ENCODE results near the gene ALOX12. TPM values are rescaled to one million over a fixed set of nuclear protein-coding genes. Genes with fewer than 3 reads are reported as not detected.
"Not testable (repeated sequence)": the region's sequence is repeated elsewhere in the genome, so short reads cannot be mapped to it uniquely, and the experiment has no call there.

The ALOX12 gene
- total and polyA plus RNA-seq, 5 donors, result 0.09 to 0.18 TPM; not detected in 3

DNA sequence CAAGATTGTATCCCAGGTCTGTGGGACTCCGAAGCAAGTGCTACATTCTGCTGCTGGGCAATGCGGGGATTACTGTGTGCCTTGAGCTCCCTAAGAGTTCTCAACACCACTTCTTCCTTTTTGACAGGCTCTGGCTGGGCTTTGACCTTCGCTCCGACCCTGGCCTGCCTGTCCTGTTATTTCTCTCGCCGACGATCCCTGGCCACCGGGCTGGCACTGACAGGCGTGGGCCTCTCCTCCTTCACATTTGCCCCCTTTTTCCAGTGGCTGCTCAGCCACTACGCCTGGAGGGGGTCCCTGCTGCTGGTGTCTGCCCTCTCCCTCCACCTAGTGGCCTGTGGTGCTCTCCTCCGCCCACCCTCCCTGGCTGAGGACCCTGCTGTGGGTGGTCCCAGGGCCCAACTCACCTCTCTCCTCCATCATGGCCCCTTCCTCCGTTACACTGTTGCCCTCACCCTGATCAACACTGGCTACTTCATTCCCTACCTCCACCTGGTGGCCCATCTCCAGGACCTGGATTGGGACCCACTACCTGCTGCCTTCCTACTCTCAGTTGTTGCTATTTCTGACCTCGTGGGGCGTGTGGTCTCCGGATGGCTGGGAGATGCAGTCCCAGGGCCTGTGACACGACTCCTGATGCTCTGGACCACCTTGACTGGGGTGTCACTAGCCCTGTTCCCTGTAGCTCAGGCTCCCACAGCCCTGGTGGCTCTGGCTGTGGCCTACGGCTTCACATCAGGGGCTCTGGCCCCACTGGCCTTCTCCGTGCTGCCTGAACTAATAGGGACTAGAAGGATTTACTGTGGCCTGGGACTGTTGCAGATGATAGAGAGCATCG is 42.4 kb downstream of the ALOX12 start:
- H3K27ac ChIP-seq (ENCODE audit: low read length), result no peak overlapping the region
- H3K4me3 ChIP-seq (ENCODE audit: low read length), result no peak overlapping the region
- DNase-seq, result no peak
- peaks cover 9% of the 10 kb centered on the region for H3K4me1 ChIP-seq (ENCODE audit: control insufficient read depth, insufficient read depth, low read length)
- H3K27me3 ChIP-seq (ENCODE audit: control insufficient read depth, insufficient read depth), result no peaks in the 10 kb centered on the region
- WGBS, result 79% methylated on average over 19 of the region's 19 CpGs
- intact Hi-C loops (cut with DNase I), result no loop called here
- ATAC-seq, result no peak
- H3K9me3 ChIP-seq (ENCODE audit: control insufficient read depth, low read length), result no peaks in the 10 kb centered on the region

DNA sequence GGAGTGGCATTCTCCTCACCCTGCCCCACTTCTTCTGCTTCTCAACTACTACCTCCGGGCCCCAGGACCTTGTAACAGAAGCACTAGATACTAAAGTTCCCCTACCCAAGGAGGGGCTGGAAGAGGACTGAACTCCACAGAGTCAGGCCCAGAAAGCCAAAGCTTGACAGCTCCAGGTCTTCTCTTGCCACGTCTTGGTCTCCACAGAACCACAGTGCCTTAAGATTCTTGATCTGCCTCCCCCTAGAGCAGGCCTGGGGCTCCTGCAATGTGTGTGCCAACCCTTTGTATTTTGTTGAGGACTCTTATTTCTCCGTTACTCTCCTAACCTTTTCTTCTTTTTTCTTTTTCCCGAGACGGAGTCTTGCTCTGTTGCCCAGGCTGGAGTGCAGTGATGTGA is 44.0 kb downstream of the ALOX12 start:
- Histone ChIP-seq H3K27me3 (ENCODE audit: control insufficient read depth, insufficient read depth) (no peaks in the 10 kb centered on the region), H3K9me3 (ENCODE audit: control insufficient read depth, low read length) (no peaks in the 10 kb centered on the region), H3K4me3 (ENCODE audit: low read length) (no peak overlapping the region), H3K27ac (ENCODE audit: low read length) (no peak overlapping the region), H3K4me1 (ENCODE audit: control insufficient read depth, insufficient read depth, low read length) (peaks cover 10% of the 10 kb centered on the region)
- 96% methylated on average over 5 of the region's 5 CpGs for WGBS
- intact Hi-C loops (cut with DNase I), result no loop called here
- DNase-seq (no peak), ATAC-seq (no peak)

DNA sequence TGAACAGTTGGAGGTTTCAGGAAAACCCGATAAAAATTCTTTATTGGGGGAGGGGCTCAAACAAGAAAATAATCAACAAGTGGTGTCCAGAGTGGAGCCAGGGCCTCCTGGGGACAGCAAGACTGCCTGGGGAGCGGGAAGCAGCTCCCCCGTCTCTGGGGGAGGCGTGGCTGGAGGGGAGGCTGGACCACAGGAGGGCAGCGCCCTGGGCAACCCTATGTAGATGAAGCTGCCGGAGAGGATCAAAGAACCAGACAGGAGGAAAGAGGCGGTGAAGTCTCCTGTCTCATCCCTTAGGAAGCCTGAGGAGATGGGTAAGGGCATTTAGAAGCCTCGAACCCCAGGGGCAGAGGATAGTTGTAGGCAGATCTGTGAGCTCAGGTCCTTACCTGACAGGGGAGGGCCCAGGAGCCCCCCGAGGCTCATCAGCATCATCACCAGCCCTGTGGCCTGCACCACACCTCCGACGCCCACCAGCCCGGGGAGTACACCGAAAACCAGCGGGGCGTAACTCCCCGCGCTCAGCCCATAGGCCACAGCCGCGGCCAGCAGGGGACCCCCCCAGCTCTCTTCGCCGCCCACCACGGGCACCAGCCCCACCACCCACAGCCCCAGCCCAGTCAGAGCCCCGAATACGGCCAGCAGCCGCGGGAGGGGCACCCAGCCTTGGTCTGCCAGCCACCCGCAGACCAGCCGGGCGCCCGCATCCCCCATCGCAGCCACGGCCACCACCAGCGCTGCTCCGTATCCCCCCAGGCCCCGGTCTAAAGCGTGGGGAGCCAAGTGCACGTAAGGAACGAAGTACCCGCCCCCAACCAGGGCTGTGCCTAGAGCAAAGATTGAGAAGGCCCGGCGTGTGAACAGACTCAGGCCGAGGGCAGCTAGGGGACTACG is 46.0 kb downstream of the ALOX12 start:
- peaks cover 5% of the 10 kb centered on the region for H3K4me1 ChIP-seq (ENCODE audit: control insufficient read depth, insufficient read depth, low read length)
- peak in 2 of 3 donors; percentile 33 to 67 for DNase-seq
- intact Hi-C loops (cut with DNase I), result no loop called here
- H3K27me3 ChIP-seq (ENCODE audit: control insufficient read depth, insufficient read depth), result no peaks in the 10 kb centered on the region
- ATAC-seq, result peak; percentile 6 to 17
- no peak overlapping the region for H3K27ac ChIP-seq (ENCODE audit: low read length)
- WGBS, result 36% methylated on average over 43 of the region's 43 CpGs
- H3K9me3 ChIP-seq (ENCODE audit: control insufficient read depth, low read length), result no peaks in the 10 kb centered on the region
- no peak overlapping the region for H3K4me3 ChIP-seq (ENCODE audit: low read length)

GRCh38 chr17:7042501-7043181 is 46.8 kb downstream of the ALOX12 start:
- DNase-seq (peak; percentile 32 to 73 (median 67)), ATAC-seq (peak; percentile 11 to 16)
- H3K4me3 ChIP-seq (ENCODE audit: low read length), result peak overlapping the region; percentile 42
- no peaks in the 10 kb centered on the region for H3K9me3 ChIP-seq (ENCODE audit: control insufficient read depth, low read length)
- intact Hi-C loops (cut with DNase I), result no loop called here
- WGBS, result 11% methylated on average over 53 of the region's 53 CpGs
- H3K27ac ChIP-seq (ENCODE audit: low read length), result no peak overlapping the region
- peaks cover 5% of the 10 kb centered on the region for H3K4me1 ChIP-seq (ENCODE audit: control insufficient read depth, insufficient read depth, low read length)
- H3K27me3 ChIP-seq (ENCODE audit: control insufficient read depth, insufficient read depth), result no peaks in the 10 kb centered on the region

GRCh38 chr17:7043182-7043496 is 47.3 kb downstream of the ALOX12 start:
- 4% methylated on average over 21 of the region's 21 CpGs for WGBS
- DNase-seq (no peak), ATAC-seq (peak; percentile 44 to 50)
- intact Hi-C loops (cut with DNase I), result no loop called here
- H3K9me3 ChIP-seq (ENCODE audit: control insufficient read depth, low read length), result no peaks in the 10 kb centered on the region
- peaks cover 5% of the 10 kb centered on the region for H3K4me1 ChIP-seq (ENCODE audit: control insufficient read depth, insufficient read depth, low read length)
- H3K27ac ChIP-seq (ENCODE audit: low read length), result no peak overlapping the region
- H3K27me3 ChIP-seq (ENCODE audit: control insufficient read depth, insufficient read depth), result no peaks in the 10 kb centered on the region
- peak overlapping the region; percentile 42 for H3K4me3 ChIP-seq (ENCODE audit: low read length)

- no peaks in the 10 kb centered on the region for H3K27me3 ChIP-seq (ENCODE audit: control insufficient read depth, insufficient read depth)
- DNase-seq (peak; percentile 67 to 84 (median 81)), ATAC-seq (peak; percentile 58 to 61)
- intact Hi-C loops (cut with DNase I), result no loop called here
- H3K4me3 ChIP-seq (ENCODE audit: low read length), result peak within 1 kb of the TSS; percentile 42
- H3K4me1 ChIP-seq (ENCODE audit: control insufficient read depth, insufficient read depth, low read length), result peaks cover 5% of the 10 kb centered on the region
- no peaks in the 10 kb centered on the region for H3K9me3 ChIP-seq (ENCODE audit: control insufficient read depth, low read length)
- WGBS, result 3% methylated on average over 58 of the region's 58 CpGs
- no peak within 1 kb of the TSS for H3K27ac ChIP-seq (ENCODE audit: low read length)
These were observed 47.8 kb downstream of the ALOX12 start, which contains the start of gene SLC16A11 for GRCh38 chr17:7043497-7044198. SLC16A11 (minus strand) TSS chr17:7044092; CDS start chr17:7043513, 579 bp downstream.

DNA sequence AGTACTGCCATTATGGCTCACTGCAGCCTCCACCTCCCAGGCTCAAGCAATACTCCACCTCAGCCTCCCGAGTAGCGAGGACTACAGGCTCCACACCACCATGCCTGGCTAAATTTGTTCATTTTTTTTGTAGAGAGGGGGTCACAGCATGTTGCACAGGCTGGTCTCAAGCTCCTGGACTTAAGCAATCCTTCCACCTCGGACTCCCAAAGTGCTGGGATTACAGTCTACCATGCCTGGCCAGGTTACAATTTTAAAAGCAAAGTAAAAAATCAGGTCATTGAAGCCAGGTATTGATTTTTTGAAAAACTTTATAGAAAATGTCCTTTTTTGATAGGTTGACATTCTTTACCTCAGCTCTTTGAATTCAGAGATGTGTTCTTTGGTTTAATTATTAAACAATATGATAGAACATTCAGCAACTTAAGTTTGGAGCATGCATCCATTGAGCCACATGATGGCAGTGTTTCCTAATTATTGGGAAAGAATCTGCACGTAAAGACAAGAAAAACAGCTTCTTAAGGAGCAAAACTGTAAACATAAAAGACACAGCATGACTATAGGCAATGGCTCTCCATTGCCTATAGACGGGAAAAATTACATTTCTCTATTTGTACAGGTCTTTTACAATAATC is 49.8 kb downstream of the ALOX12 start:
- Histone ChIP-seq H3K4me3 (ENCODE audit: low read length) (no peak overlapping the region), H3K27ac (ENCODE audit: low read length) (no peak overlapping the region), H3K4me1 (ENCODE audit: control insufficient read depth, insufficient read depth, low read length) (peaks cover 5% of the 10 kb centered on the region), H3K27me3 (ENCODE audit: control insufficient read depth, insufficient read depth) (no peaks in the 10 kb centered on the region), H3K9me3 (ENCODE audit: control insufficient read depth, low read length) (no peaks in the 10 kb centered on the region)
- no peak for ATAC-seq
- DNase-seq, result no peak
- WGBS, result 23% methylated on average over 5 of the region's 5 CpGs
- intact Hi-C loops (cut with DNase I), result loop anchor here in 1 of 4 donors (5.0 kb wide), 1 partner anchor 132 kb away; the partner anchor contains the start of gene ASGR1

- H3K4me3 ChIP-seq (ENCODE audit: low read length), result peak overlapping the region; percentile 4
- no peak overlapping the region for H3K27ac ChIP-seq (ENCODE audit: low read length)
- DNase-seq, result peak in 1 of 3 donors; percentile 66
- 18% methylated on average over 15 of the region's 15 CpGs for WGBS
- ATAC-seq, result no peak
- H3K9me3 ChIP-seq (ENCODE audit: control insufficient read depth, low read length), result no peaks in the 10 kb centered on the region
- H3K4me1 ChIP-seq (ENCODE audit: control insufficient read depth, insufficient read depth, low read length), result peaks cover 5% of the 10 kb centered on the region
- intact Hi-C loops (cut with DNase I), result loop anchor here in 1 of 4 donors (5.0 kb wide), 1 partner anchor 131 kb away; the partner anchor contains the start of gene ASGR1
- H3K27me3 ChIP-seq (ENCODE audit: control insufficient read depth, insufficient read depth), result no peaks in the 10 kb centered on the region
These were observed 50.4 kb downstream of the ALOX12 start for GRCh38 chr17:7046127-7046724.

- not testable (repeated sequence) for H3K27me3 ChIP-seq (ENCODE audit: control insufficient read depth, insufficient read depth); H3K27ac ChIP-seq (ENCODE audit: low read length); H3K9me3 ChIP-seq (ENCODE audit: control insufficient read depth, low read length); ATAC-seq; H3K4me1 ChIP-seq (ENCODE audit: control insufficient read depth, insufficient read depth, low read length)
- H3K4me3 ChIP-seq (ENCODE audit: low read length), result peak overlapping the region; percentile 4
- DNase-seq, result peak in 1 of 3 donors; percentile 57
- intact Hi-C loops (cut with DNase I), result loop anchor here in 1 of 4 donors (5.0 kb wide), 1 partner anchor 130 kb away; the partner anchor contains the start of gene ASGR1
- WGBS, result 18% methylated on average over 26 of the region's 26 CpGs
These were observed 51.0 kb downstream of the ALOX12 start for GRCh38 chr17:7046725-7047397.
